B cell (primary cell): ENCODE data around the gene ZC3H10. TPM values are rescaled to one million over a fixed set of nuclear protein-coding genes. Genes with fewer than 3 reads are reported as not detected.

Experiments used
- ATAC-seq: fragments of 200-7000 bp; cut with Tn5 transposase; one replicate; pipeline ENCODE4 v1.10.0; 2021; ENCODE audit warnings: low read depth, mild to moderate bottlenecking, moderate number of reproducible peaks, moderate library complexity
- CTCF ChIA-PET: fragments of 350-600 bp; sonication (Branson Sonifier 250); formaldehyde crosslinking; loops from one replicate; lab custom pipeline; 2021; ENCODE audit warnings: antibody characterized with exemption, inconsistent platforms; lab: Charles Lee
- POLR2A ChIA-PET: fragments of 350-600 bp; sonication (Branson Sonifier 250); formaldehyde crosslinking; loops from one replicate; lab custom pipeline; 2021; ENCODE audit warnings: antibody characterized with exemption; lab: Charles Lee
- DNase-seq: peaks from one replicate; pipeline ENCODE4 v3.0.0; 2013
- H2AFZ ChIP-seq: 2 replicates; pipeline ENCODE4 v1.6.1; 2012; ENCODE audit warnings: mild to moderate bottlenecking, low read depth, low read length; ENCODE audit not compliant: insufficient read depth, poor library complexity, severe bottlenecking
- H3K27ac ChIP-seq, 2 donors: 1 replicate in 1 of 2; 2 replicates in 1 of 2; pipeline ENCODE4 v1.5.1; 2012 to 2013; ENCODE audit warnings: low read length in 2 of 2, mild to moderate bottlenecking in 2 of 2, moderate library complexity in 1 of 2
- H3K27me3 ChIP-seq, 4 experiments: fragments of 200-600 bp in 1 of 4; sonication (generic) in 1 of 4; replicated peaks in 1 of 4; 1 replicate in 2 of 4; 2 replicates in 2 of 4; pipeline versions ENCODE4 v1.6.1 to v1.7.0; 2013 to 2016; ENCODE audit warnings: low read length in 3 of 4, mild to moderate bottlenecking in 2 of 4, mixed read lengths in 1 of 4, moderate library complexity in 1 of 4; ENCODE audit not compliant: insufficient read depth in 4 of 4, control insufficient read depth in 3 of 4; ENCODE audit errors: control extremely low read depth in 1 of 4
- H3K36me3 ChIP-seq, 2 experiments: replicated peaks in 1 of 2; 1 replicate in 1 of 2; 2 replicates in 1 of 2; pipeline versions ENCODE4 v1.6.1 to v1.7.1; 2013; ENCODE audit warnings: low read length in 1 of 2; ENCODE audit not compliant: insufficient read depth in 2 of 2, control insufficient read depth in 1 of 2; ENCODE audit errors: control extremely low read depth in 1 of 2, extremely low read depth in 1 of 2
- H3K4me1 ChIP-seq, 2 donors: fragments of 200-600 bp in 1 of 2; sonication (generic) in 1 of 2; 1 replicate in 1 of 2; 2 replicates in 1 of 2; pipeline versions ENCODE4 v1.5.1 to v1.6.1; 2013 to 2017; ENCODE audit warnings: low read length in 2 of 2; ENCODE audit not compliant: control insufficient read depth in 2 of 2, insufficient read depth in 2 of 2
- H3K4me2 ChIP-seq: replicated peaks from 2 replicates; pipeline ENCODE3; 2012; ENCODE audit warnings: mild to moderate bottlenecking, low read depth, low read length; ENCODE audit not compliant: poor library complexity, severe bottlenecking
- H3K4me3 ChIP-seq, 5 experiments: fragments of 200-600 bp in 1 of 5; sonication (generic) in 1 of 5; 1 replicate in 3 of 5; 2 replicates in 2 of 5; pipeline versions ENCODE4 v1.5.1 to v1.7.0; 2011 to 2016; ENCODE audit warnings: low read length in 4 of 5, mild to moderate bottlenecking in 4 of 5, low read depth in 2 of 5, control low read depth in 1 of 5, moderate library complexity in 1 of 5; ENCODE audit not compliant: insufficient read depth in 1 of 5; ENCODE audit errors: control extremely low read depth in 1 of 5, extremely low read depth in 1 of 5
- H3K79me2 ChIP-seq: fragments of 200-600 bp; sonication (generic); one replicate; pipeline ENCODE4 v1.6.0; 2016; ENCODE audit warnings: low read length; ENCODE audit not compliant: control insufficient read depth, insufficient read depth
- H3K9ac ChIP-seq: fragments of 200-600 bp; sonication (generic); 2 replicates; pipeline ENCODE4 v1.6.1; 2017; ENCODE audit warnings: mild to moderate bottlenecking, low read length, moderate library complexity
- H3K9me3 ChIP-seq, 3 donors: one replicate each; pipeline versions ENCODE4 v1.6.1 to v1.7.1; 2013; ENCODE audit warnings: low read length in 2 of 3; ENCODE audit not compliant: control insufficient read depth in 2 of 3, insufficient read depth in 1 of 3; ENCODE audit errors: control extremely low read depth in 1 of 3
- H4K20me1 ChIP-seq: 2 replicates; pipeline ENCODE4 v1.6.0; 2012; ENCODE audit warnings: mild to moderate bottlenecking, low read length; ENCODE audit not compliant: insufficient read depth, control insufficient read depth, poor library complexity, severe bottlenecking
- H3K27ac Mint-ChIP-seq: one replicate; pipeline ENCODE4 v1.8.0; 2021; ENCODE audit warnings: mixed read lengths
- H3K27me3 Mint-ChIP-seq: one replicate; pipeline ENCODE4 v1.8.0; 2021; ENCODE audit warnings: mixed read lengths
- H3K4me1 Mint-ChIP-seq: one replicate; pipeline ENCODE4 v1.8.0; 2021; ENCODE audit warnings: mixed read lengths
- H3K4me3 Mint-ChIP-seq: one replicate; pipeline ENCODE4 v1.8.0; 2021; ENCODE audit warnings: mixed read lengths
- H3K9me3 Mint-ChIP-seq: one replicate; pipeline ENCODE4 v1.8.0; 2022; ENCODE audit warnings: mixed read lengths; ENCODE audit not compliant: insufficient read depth
- CTCF ChIP-seq: fragments of 200-600 bp; IDR thresholded peaks from one replicate; pipeline ENCODE4 v1.8.0; 2022; ENCODE audit warnings: antibody characterized with exemption, mild to moderate bottlenecking
- EZH2 ChIP-seq: IDR thresholded peaks from 2 replicates; pipeline ENCODE4 v1.6.1; 2012; ENCODE audit warnings: borderline replicate concordance, low read depth, mild to moderate bottlenecking, moderate library complexity, low read length; ENCODE audit not compliant: insufficient read depth, poor library complexity, severe bottlenecking
- WGBS: methylation state at CpG from one replicate; pipeline ENCODE4 v1.1.5; 2013; ENCODE audit warnings: missing lambda C conversion rate; ENCODE audit not compliant: insufficient coverage; 5-methylcytosine and 5-hydroxymethylcytosine counted together
- intact Hi-C: fragments of 100-400 bp; cut with micrococcal nuclease; formaldehyde crosslinking; loops from one replicate; pipeline ENCODE4 v1.10.0; 2022
- polyA plus RNA-seq: library from polyadenylated mRNA; depleted of rRNA; stranded (reverse); fragments of >200 nt; gene quantifications from 2 replicates; pipeline ENCODE4 v1.2.3, GENCODE V29; 2012
- total RNA-seq, 2 donors: library from RNA; stranded (reverse); fragments of 120-200 nt in 1 of 2; gene quantifications; 1 replicate in 1 of 2; 2 replicates in 1 of 2; pipeline versions ENCODE4 v1.2.3 to v1.2.4, GENCODE V29; 2013 to 2022

ZC3H10 gene
- total and polyA plus RNA-seq, 2 donors (not counting 1 experiment from before 2014, with no cell fraction given): 4.7 to 21.7 TPM

- WGBS: 0% methylated on average over 48 of the region's 49 CpGs
- peak within 1 kb of the TSS; percentile 96 for H3K4me2 ChIP-seq
- Mint-ChIP-seq H3K4me3 (peak within 1 kb of the TSS; percentile 100), H3K27me3 (no peaks in the 10 kb centered on the region), H3K9me3 (no peaks in the 10 kb centered on the region), H3K27ac (peak within 1 kb of the TSS; percentile 98), H3K4me1 (peaks cover 68% of the 10 kb centered on the region)
- peak within 1 kb of the TSS; percentile 88 to 95 (median 92) for H3K4me3 ChIP-seq
- H3K9ac ChIP-seq: peak within 1 kb of the TSS; percentile 92
- DNase-seq: peak; percentile 99
- peak within 1 kb of the TSS; percentile 78 for H2AFZ ChIP-seq
- ATAC-seq: peak; percentile 85
- H3K4me1 ChIP-seq: peaks cover 46 to 54% of the 10 kb centered on the region in 2 donors
- H3K9me3 ChIP-seq: no peaks in the 10 kb centered on the region
- H3K79me2 ChIP-seq: peaks cover 53% of the 10 kb centered on the region
- intact Hi-C loops: loop anchor here (1.0 to 5.0 kb wide), 5 partner anchors 93 to 232 kb away; partner anchors contain the start of genes ANKRD52, COQ10A, RNF41 and STAT2
- peaks cover 2 to 28% of the 10 kb centered on the region in 2 experiments for H3K36me3 ChIP-seq
- H3K27ac ChIP-seq: peak within 1 kb of the TSS; percentile 76 to 80
- ChIA-PET CTCF (interaction anchor here (0.5 to 13.8 kb wide), 15 partner anchors 8 to 166 kb away, joined by 3 to 247 read pairs (median 7); partner anchors contain the start of genes COQ10A, MYL6, MYL6B and RNF41), POLR2A (interaction anchor here (0.7 to 5.7 kb wide), 12 partner anchors 10 to 983 kb away, joined by 3 to 49 read pairs (median 6); partner anchors contain the start of genes MYL6, MYL6B, PA2G4 and RNF41)
- peaks cover 24% of the 10 kb centered on the region for H4K20me1 ChIP-seq
- H3K27me3 ChIP-seq: no peaks in the 10 kb centered on the region
- no peak for TF ChIP-seq EZH2
- TF ChIP-seq CTCF: no peak
Observed at GRCh38 chr12:56127888-56128669, 10.0 kb downstream of the ZC3H10 start, which contains the start of gene ESYT1. Gene ESYT1, plus strand, starts transcription at chr12:56128267. Its CDS starts 53 bp downstream, at chr12:56128320.
